ENCODE data around the gene TBC1D24.

- TF ChIP-seq CTCF (IDR thresholded peaks at IDR 0.05 in 4 of 5, conservative IDR thresholded peaks at IDR 0.05 in 1 of 5), result no peak
- no peak for TF ChIP-seq POLR2A (IDR thresholded peaks at IDR 0.05)
Observed at GRCh38 chr16:2512735-2513404, 37.9 kb downstream of the TBC1D24 start.
